Esophagus (tissue), 2 donors: ENCODE measurements around the gene OSBPL10. TPM values are rescaled to one million over a fixed set of nuclear protein-coding genes. Genes with fewer than 3 reads are reported as not detected.
A peak's percentile ranks its signal among the peaks of the same experiment; 100 is the strongest.

ENCODE experiments used
- H3K27ac ChIP-seq, 2 donors: one replicate each; pipeline ENCODE4 v1.5.1; 2013; ENCODE audit warnings: low read depth in 2 of 2, mild to moderate bottlenecking in 2 of 2, inconsistent platforms in 1 of 2, low read length in 1 of 2, moderate library complexity in 1 of 2
- H3K27me3 ChIP-seq, 2 donors: one replicate each; pipeline ENCODE4 v1.6.1; 2013; ENCODE audit warnings: low read length in 2 of 2, control low read depth in 1 of 2, mild to moderate bottlenecking in 1 of 2; ENCODE audit not compliant: insufficient read depth in 2 of 2, control insufficient read depth in 1 of 2
- H3K36me3 ChIP-seq, 2 donors: one replicate each; pipeline ENCODE4 v1.6.1; 2013; ENCODE audit warnings: low read length in 1 of 2; ENCODE audit not compliant: control insufficient read depth in 2 of 2, insufficient read depth in 2 of 2
- H3K4me1 ChIP-seq, 2 donors: one replicate each; pipeline ENCODE4 v1.6.1; 2013; ENCODE audit warnings: low read length in 1 of 2; ENCODE audit not compliant: control insufficient read depth in 2 of 2, insufficient read depth in 2 of 2
- H3K4me3 ChIP-seq, 2 donors: one replicate each; pipeline ENCODE4 v1.5.1; 2013; ENCODE audit warnings: low read length in 2 of 2, mild to moderate bottlenecking in 2 of 2, low read depth in 1 of 2, moderate library complexity in 1 of 2
- H3K9me3 ChIP-seq, 2 donors: one replicate each; pipeline ENCODE4 v1.6.1; 2013; ENCODE audit warnings: mild to moderate bottlenecking in 2 of 2, low read depth in 1 of 2, low read length in 1 of 2, moderate library complexity in 1 of 2; ENCODE audit not compliant: control insufficient read depth in 2 of 2, insufficient read depth in 1 of 2
- WGBS, 2 donors: extraction: QIAGEN DNeasy Blood & Tissue Kit; methylation state at CpG; one replicate each; pipeline ENCODE4 v1.1.7; 2013; 5-methylcytosine and 5-hydroxymethylcytosine counted together
- polyA plus RNA-seq, 2 donors: library from polyadenylated mRNA; stranded (reverse); fragments of 200-250 nt; gene quantifications; one replicate each; pipeline ENCODE4 v1.2.3, GENCODE V29; 2013
- donor health status: healthy with polysubstance abuse.
- donor health status: Bipolar disorder and iron deficiency.

Gene OSBPL10
- polyA plus RNA-seq, 2 donors, result 6.4 to 9.0 TPM

- H3K36me3 ChIP-seq, result no peaks in the 10 kb centered on the region
- no peaks in the 10 kb centered on the region for H3K9me3 ChIP-seq
- no peak overlapping the region for H3K4me3 ChIP-seq
- WGBS, 2 donors, result 78% methylated on average over 2 of the region's 2 CpGs
- H3K4me1 ChIP-seq, result peaks cover 0 to 2% of the 10 kb centered on the region in 2 donors
- no peaks in the 10 kb centered on the region for H3K27me3 ChIP-seq
- no peak overlapping the region for H3K27ac ChIP-seq
Observed at GRCh38 chr3:31962801-31963205, 18.3 kb downstream of the OSBPL10 start.

GRCh38 chr3:31960793-31961431 is 20.1 kb downstream of the OSBPL10 start:
- Histone ChIP-seq H3K27me3 (no peaks in the 10 kb centered on the region), H3K4me3 (no peak overlapping the region), H3K4me1 (peaks cover 0 to 2% of the 10 kb centered on the region in 2 donors), H3K27ac (peak overlapping the region in 1 of 2 donors; percentile 36), H3K9me3 (no peaks in the 10 kb centered on the region), H3K36me3 (no peaks in the 10 kb centered on the region)
- WGBS, 2 donors, result 57 to 60% methylated on average over 4 of the region's 4 CpGs

- Histone ChIP-seq H3K36me3 (no peaks in the 10 kb centered on the region), H3K4me1 (peaks cover 0 to 2% of the 10 kb centered on the region in 2 donors), H3K9me3 (peaks cover 0 to 4% of the 10 kb centered on the region in 2 donors), H3K27ac (peak overlapping the region; percentile 59 to 67), H3K27me3 (no peaks in the 10 kb centered on the region), H3K4me3 (no peak overlapping the region)
- WGBS, 2 donors, result 42 to 65% methylated on average over 7 of the region's 7 CpGs
Observed at GRCh38 chr3:31959951-31960792, 20.9 kb downstream of the OSBPL10 start.

- H3K36me3 ChIP-seq, result no peaks in the 10 kb centered on the region
- H3K27me3 ChIP-seq, result no peaks in the 10 kb centered on the region
- H3K9me3 ChIP-seq, result peaks cover 0 to 4% of the 10 kb centered on the region in 2 donors
- H3K4me1 ChIP-seq, result peaks cover 0 to 2% of the 10 kb centered on the region in 2 donors
- 79 to 86% methylated on average over 2 of the region's 2 CpGs for WGBS, 2 donors
- H3K4me3 ChIP-seq, result no peak overlapping the region
- peak overlapping the region in 1 of 2 donors; percentile 12 for H3K27ac ChIP-seq
Observed at GRCh38 chr3:31959251-31959650, 21.8 kb downstream of the OSBPL10 start.

GRCh38 chr3:31958701-31959152 is 22.3 kb downstream of the OSBPL10 start:
- Histone ChIP-seq H3K27me3 (no peaks in the 10 kb centered on the region), H3K9me3 (peaks cover 0 to 4% of the 10 kb centered on the region in 2 donors), H3K4me1 (peaks cover 0 to 2% of the 10 kb centered on the region in 2 donors), H3K4me3 (no peak overlapping the region), H3K27ac (no peak overlapping the region), H3K36me3 (no peaks in the 10 kb centered on the region)
- WGBS, 2 donors, result 59 to 68% methylated on average over 3 of the region's 3 CpGs

GRCh38 chr3:31957106-31957505 is 24.0 kb downstream of the OSBPL10 start:
- Histone ChIP-seq H3K4me3 (no peak overlapping the region), H3K27me3 (no peaks in the 10 kb centered on the region), H3K36me3 (peaks cover 0 to 2% of the 10 kb centered on the region in 2 donors), H3K4me1 (peaks cover 0 to 2% of the 10 kb centered on the region in 2 donors), H3K27ac (no peak overlapping the region), H3K9me3 (peaks cover 0 to 4% of the 10 kb centered on the region in 2 donors)
- 82 to 92% methylated on average over 3 of the region's 3 CpGs for WGBS, 2 donors

GRCh38 chr3:31955581-31955980 is 25.5 kb downstream of the OSBPL10 start:
- Histone ChIP-seq H3K4me3 (no peak overlapping the region), H3K27me3 (no peaks in the 10 kb centered on the region), H3K9me3 (peaks cover 0 to 4% of the 10 kb centered on the region in 2 donors), H3K27ac (no peak overlapping the region), H3K4me1 (no peaks in the 10 kb centered on the region), H3K36me3 (peaks cover 0 to 2% of the 10 kb centered on the region in 2 donors)

GRCh38 chr3:31953636-31954035 is 27.4 kb downstream of the OSBPL10 start:
- Histone ChIP-seq H3K27ac (no peak overlapping the region), H3K4me1 (no peaks in the 10 kb centered on the region), H3K36me3 (peaks cover 0 to 2% of the 10 kb centered on the region in 2 donors), H3K27me3 (no peaks in the 10 kb centered on the region), H3K4me3 (no peak overlapping the region), H3K9me3 (peaks cover 0 to 4% of the 10 kb centered on the region in 2 donors)
- WGBS, 2 donors, result 91 to 94% methylated on average over 2 of the region's 2 CpGs

GRCh38 chr3:31953091-31953490 is 28.0 kb downstream of the OSBPL10 start:
- Histone ChIP-seq H3K4me3 (no peak overlapping the region), H3K4me1 (no peaks in the 10 kb centered on the region), H3K27me3 (no peaks in the 10 kb centered on the region), H3K9me3 (peaks cover 0 to 4% of the 10 kb centered on the region in 2 donors), H3K27ac (no peak overlapping the region), H3K36me3 (peaks cover 0 to 2% of the 10 kb centered on the region in 2 donors)
- WGBS, 2 donors, result 79 to 90% methylated on average over 7 of the region's 7 CpGs
